D721Med (cell line): ENCODE measurements around the gene PTK6.
A peak's percentile ranks its signal among the peaks of the same experiment; 100 is the strongest.

Source experiments
- DNase-seq: peaks from one replicate; pipeline ENCODE4 v3.0.0; 2011; ENCODE audit warnings: low spot score; ENCODE audit not compliant: insufficient read length
- FAIRE-seq: peaks from 2 replicates; lab custom pipeline; 2011; peaks lifted over from hg19 to GRCh38; lab: Jason Lieb, UNC
- TF ChIP-seq, protein P1 (sequence below): IDR thresholded peaks from 2 replicates; pipeline ENCODE4 v1.5.1; 2012; ENCODE audit warnings: mild to moderate bottlenecking, control low read depth; ENCODE audit not compliant: insufficient read depth; ENCODE audit errors: missing control alignments

PTK6 gene

DNA sequence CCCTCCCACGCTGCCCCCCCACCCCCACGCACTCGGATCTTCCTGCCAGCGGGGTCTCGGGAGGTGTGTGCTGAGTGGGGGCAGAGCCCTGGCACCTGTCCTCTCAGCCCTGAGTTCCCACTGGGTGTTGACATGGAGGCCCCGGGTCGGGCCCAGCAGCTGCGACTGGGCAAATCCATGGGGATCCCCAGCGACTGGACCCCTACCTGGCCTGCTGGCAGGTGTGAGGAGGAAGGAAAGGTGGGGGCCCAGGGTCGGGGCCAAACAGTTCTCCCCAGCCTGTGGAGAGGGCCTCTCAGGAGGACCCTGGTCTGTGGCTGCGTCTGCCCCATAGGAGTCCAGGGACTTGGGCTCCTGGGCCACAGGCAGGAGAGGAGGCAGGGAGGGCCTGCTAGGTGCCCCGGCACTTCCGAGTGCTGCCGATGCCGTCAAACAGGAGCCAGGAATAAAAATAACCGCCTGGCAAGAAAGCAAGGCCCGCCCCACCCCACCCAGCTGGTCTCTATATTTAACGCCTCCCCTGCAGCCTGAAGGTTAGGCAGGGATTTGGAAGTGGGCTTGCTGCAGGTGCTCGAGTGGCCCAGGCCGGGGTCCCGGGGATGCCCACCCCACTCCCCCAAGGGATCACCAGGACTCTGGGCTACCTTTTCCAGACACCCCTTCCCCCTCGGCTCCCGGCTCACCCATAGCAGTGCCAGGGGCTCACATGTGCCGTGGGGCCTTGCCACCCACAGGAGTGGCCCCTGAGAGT lies 36.9 kb downstream of the PTK6 start:
- FAIRE-seq = no peak
- TF ChIP-seq, protein P1, sequence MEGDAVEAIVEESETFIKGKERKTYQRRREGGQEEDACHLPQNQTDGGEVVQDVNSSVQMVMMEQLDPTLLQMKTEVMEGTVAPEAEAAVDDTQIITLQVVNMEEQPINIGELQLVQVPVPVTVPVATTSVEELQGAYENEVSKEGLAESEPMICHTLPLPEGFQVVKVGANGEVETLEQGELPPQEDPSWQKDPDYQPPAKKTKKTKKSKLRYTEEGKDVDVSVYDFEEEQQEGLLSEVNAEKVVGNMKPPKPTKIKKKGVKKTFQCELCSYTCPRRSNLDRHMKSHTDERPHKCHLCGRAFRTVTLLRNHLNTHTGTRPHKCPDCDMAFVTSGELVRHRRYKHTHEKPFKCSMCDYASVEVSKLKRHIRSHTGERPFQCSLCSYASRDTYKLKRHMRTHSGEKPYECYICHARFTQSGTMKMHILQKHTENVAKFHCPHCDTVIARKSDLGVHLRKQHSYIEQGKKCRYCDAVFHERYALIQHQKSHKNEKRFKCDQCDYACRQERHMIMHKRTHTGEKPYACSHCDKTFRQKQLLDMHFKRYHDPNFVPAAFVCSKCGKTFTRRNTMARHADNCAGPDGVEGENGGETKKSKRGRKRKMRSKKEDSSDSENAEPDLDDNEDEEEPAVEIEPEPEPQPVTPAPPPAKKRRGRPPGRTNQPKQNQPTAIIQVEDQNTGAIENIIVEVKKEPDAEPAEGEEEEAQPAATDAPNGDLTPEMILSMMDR = no peak
- no peak for DNase-seq

DNA sequence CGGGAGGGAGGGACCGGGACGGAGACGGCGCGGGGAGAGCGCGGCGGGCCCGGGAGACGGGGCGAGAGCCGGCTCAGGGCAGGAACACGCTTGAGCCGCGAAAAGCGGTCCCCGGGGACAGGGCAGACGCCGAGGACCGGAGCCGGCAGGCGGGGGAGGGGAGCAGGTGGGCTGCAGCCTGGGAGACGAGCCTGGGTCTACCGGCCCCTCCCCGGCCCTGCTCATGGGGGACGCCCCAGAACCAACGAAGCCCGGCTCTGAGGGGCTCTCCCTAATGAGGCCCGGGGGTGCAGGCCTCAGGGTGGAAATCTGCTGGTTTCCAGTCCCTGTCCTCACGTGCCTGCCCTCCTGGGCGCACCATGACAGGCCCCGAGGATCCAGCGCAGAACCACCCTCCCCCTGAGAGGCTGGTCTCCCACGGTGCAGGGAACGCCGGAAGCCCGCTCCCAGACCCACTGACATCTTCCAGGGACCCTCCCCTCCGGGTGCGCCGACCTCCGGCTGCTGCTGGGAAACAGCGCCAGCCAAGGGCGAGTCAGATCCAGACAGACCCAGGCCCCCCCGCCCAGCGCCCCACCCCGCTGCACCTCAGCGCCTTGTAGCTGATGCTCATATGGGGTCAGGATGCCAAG lies 37.7 kb downstream of the PTK6 start:
- DNase-seq (no peak), FAIRE-seq (no peak)
- TF ChIP-seq, protein P1 = no peak

DNA sequence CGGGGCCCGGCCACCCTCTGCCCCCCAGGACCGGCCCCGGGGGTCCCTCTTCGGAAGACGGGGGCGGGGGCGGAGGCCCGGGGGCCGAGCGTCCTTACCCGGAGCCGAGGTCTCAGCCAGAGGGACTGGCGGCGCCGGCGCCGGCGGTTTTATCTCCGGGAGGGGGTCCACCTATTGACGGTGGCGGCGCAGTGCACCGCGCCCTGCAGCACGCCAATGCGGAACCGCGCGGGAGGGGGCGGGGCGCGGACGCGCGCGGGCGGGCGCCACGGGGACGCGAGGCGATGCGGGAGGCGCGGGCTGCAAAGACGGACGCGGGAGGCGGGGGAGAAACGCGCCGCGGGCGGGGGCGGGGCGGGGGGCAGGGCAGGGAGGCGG lies 38.2 kb downstream of the PTK6 start, which contains the start of gene EEF1A2:
Gene EEF1A2, minus strand, starts transcription at position 124 of the 378 bp plus-strand sequence. CDS start 1,320 bp downstream, outside the sequence.
- DNase-seq (no peak), FAIRE-seq (no peak)
- TF ChIP-seq, protein P1 = peak; percentile 10

DNA sequence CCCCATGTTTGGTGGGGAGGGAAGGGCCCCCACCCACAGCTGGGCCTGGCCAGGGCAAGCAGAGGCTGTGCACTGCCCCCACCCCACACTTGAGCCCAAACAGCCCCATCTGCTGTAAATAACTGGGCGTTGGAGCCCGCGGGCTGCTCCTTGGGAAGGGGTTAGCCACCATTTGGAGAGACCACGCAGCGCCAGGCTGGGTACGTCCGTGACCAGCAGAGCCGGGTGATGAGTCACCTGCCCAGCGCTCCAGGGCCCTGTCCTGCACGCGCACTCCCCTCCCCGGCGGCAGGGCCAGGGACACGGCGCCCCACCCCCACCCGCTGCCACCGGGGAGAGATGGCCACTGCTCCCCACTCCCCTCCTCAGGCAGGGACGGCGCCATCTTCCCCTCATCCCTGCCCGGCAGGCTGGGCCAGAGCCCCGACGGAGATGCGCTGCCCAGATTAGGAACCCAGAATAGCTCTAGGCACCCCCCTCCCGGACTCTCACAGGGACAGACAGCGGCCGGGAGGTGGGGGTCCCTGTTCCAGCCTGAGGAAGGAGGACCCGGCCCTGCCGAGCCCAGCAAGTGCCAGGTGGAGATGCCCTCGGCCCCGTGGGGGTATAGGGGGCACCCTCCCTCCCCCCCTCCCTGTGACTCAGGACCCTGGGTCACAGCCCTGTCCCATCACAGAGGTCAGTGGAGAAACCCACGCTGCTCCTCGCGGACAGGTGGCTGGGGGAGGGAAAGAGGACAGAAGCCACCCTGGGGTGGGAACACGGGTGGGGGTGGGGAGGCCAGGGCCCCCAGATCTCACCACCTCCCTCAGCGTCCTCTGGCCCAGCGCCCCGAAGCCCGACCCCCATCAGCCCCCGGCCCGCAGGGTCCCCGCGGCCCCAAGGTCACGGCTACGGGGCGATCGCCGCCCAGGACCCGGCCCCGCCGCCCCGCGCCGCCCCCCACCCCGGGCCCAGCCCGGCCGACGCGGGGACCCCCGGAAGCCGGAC lies 38.9 kb downstream of the PTK6 start:
- no peak for FAIRE-seq
- no peak for DNase-seq

DNA sequence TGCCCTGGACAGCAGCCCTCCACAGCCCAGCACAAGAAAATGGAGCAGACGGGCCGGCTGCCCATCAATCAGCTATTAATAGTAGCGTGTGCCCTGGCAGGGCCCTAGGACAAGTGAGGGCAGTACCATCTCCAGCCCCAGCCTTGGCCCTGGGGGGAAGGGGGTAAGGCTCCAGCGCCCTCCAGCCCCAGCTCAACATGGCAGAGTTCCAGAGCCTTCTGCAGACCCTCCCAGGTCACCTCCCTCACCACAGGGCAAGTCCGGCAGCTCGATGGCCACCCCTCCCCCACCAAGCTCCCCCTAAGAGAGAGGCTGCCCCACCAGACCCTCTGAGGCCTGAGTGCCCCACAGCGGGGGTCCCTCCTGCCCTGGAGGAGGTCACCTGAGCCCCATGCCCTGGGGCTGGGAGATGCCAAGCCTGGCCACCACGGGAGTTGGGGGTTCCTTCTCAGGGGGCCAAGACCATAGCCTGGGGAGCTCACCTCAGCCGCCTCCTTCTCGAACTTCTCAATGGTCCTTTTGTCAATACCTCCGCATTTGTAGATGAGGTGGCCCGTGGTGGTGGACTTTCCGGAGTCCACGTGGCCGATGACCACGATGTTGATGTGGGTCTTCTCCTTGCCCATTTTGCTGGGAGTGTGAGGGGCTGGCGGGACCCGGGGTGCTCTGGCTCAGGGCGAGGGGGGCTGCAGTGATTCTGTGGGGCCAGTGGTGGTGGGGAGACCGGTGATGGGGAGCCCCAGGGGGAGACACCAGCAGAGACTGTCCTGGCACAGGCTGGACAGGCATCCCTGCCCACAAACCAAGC lies 39.8 kb downstream of the PTK6 start:
- FAIRE-seq (no peak), DNase-seq (no peak)
- TF ChIP-seq, protein P1 = no peak

More for the DNA sequence above, 38.9 kb downstream of the PTK6 start:
- TF ChIP-seq, protein P1 = no peak

DNA sequence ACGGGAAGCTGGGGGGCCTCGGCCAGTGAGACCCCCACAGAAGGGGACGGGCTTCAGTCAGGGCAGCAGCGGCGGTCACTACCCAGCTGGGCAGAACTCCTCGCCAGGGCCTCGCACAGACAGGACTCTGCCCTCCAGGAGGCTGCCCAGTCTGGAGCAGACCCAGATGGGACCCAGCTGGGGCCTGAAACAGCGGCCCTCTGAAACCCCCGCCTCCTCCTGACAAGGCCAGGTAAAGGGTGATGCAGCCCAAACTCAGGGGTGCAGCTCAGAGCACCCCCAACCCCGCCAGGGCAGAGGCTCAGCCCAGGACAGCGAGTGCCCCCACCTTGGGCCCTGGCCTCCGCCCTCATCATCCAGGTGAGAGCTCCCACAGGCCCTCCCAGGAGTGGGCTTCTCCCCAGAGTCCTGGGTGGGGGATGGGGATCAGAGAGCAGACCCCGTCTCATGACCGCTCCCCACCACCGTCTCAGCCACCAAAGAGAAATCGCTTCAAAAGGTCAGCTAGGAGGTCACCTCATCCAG lies 40.5 kb downstream of the PTK6 start:
- TF ChIP-seq, protein P1 = no peak
- no peak for FAIRE-seq
- DNase-seq = no peak
